K562 (cell line): ENCODE data around the gene ATOH8. TPM values are rescaled to one million over a fixed set of nuclear protein-coding genes. Genes with fewer than 3 reads are reported as not detected.

Experiments
- ASH1L ChIP-seq: fragments of 450-650 bp; IDR thresholded peaks from 2 replicates; pipeline ENCODE4 v1.6.1; 2018; ENCODE audit warnings: borderline replicate concordance, mild to moderate bottlenecking, low read depth; ENCODE audit not compliant: partially characterized antibody
- CUX1 ChIP-seq: fragments of 200-800 bp; sonication (Bioruptor generic); IDR thresholded peaks from 2 replicates; pipeline ENCODE4 v1.6.1; 2016; ENCODE audit warnings: missing genetic modification characterization, missing compliant biosample characterization
- HMG20B ChIP-seq: fragments of 250-450 bp; sonication (Bioruptor Pico); IDR thresholded peaks from 2 replicates; pipeline ENCODE4 v1.5.0; 2021; ENCODE audit warnings: mild to moderate bottlenecking
- TFAP4 ChIP-seq: sonication (generic); formaldehyde crosslinking; IDR thresholded peaks from 2 replicates; pipeline ENCODE4 v1.8.0; 2022; ENCODE audit warnings: missing genetic modification reagents, mild to moderate bottlenecking, moderate library complexity, borderline replicate concordance
- ZNF584 ChIP-seq: fragments of 200-800 bp; sonication (Bioruptor generic); IDR thresholded peaks from 2 replicates; pipeline ENCODE4 v1.6.1; 2016; ENCODE audit warnings: low read depth, mild to moderate bottlenecking, missing genetic modification characterization, missing compliant biosample characterization
- polyA plus RNA-seq, 8 experiments: library from polyadenylated mRNA; depleted of rRNA in 4 of 8; stranded (reverse) in 5 of 8; unstranded in 3 of 8; fragments of >200 nt; fragmentation: Nextera tagmentation in 2 of 8; fragmentation: Illumina TruSeq in 1 of 8; extraction: Ambion mirVana in 2 of 8; extraction: Trizol in 1 of 8; gene quantifications; 2 replicates each; pipeline versions ENCODE4 v1.2.1 to v1.2.3, GENCODE V29; 2011 to 2014; ENCODE audit warnings: inconsistent platforms in 1 of 8, missing spikeins in 1 of 8
- total RNA-seq, 7 experiments: library from RNA; depleted of rRNA in 6 of 7; stranded (reverse); fragments of >200 nt in 6 of 7; fragmentation: Illumina TruSeq in 2 of 7; extraction: Trizol in 2 of 7; gene quantifications; 2 replicates each; pipeline versions ENCODE4 v1.2.1 to v1.2.3, GENCODE V29; 2011 to 2021; ENCODE audit warnings: low replicate concordance in 1 of 7

ATOH8 gene
- total and polyA plus RNA-seq, 9 of the 15 experiments (the other 6 are each of a cell fraction or from before 2014, with no cell fraction given): not detected

- TF ChIP-seq TFAP4 (CRISPR knock-in tag): no peak
- TF ChIP-seq CUX1: no peak
- TF ChIP-seq ZNF584 (CRISPR knock-in tag): no peak
- no peak for TF ChIP-seq ASH1L
- no peak for TF ChIP-seq HMG20B (CRISPR knock-in tag)
Measured at GRCh38 chr2:85814802-85815550, 61.2 kb downstream of the ATOH8 start (continued).
